ENCODE results near the gene ANKLE2.

DNA sequence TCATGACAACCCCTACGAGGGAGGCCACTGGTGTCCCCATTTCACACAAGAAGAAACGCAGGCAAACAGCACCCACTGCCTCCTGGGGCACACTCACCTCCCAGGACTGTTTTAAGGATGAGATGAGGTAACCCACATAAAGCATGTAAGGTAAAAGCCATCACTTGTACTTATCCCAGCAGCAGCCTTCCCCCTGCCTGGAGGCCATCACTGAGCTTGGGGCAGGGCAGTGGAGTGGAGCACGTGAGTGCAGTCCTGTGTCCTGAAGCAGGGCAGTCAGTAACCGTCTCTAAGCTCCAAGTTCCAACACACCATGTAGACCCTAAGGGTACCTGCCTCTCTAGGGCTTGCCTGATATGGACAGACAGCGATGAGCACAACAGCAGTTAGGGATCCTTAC is 76.2 kb downstream of the ANKLE2 start:
- TF ChIP-seq, protein P1, sequence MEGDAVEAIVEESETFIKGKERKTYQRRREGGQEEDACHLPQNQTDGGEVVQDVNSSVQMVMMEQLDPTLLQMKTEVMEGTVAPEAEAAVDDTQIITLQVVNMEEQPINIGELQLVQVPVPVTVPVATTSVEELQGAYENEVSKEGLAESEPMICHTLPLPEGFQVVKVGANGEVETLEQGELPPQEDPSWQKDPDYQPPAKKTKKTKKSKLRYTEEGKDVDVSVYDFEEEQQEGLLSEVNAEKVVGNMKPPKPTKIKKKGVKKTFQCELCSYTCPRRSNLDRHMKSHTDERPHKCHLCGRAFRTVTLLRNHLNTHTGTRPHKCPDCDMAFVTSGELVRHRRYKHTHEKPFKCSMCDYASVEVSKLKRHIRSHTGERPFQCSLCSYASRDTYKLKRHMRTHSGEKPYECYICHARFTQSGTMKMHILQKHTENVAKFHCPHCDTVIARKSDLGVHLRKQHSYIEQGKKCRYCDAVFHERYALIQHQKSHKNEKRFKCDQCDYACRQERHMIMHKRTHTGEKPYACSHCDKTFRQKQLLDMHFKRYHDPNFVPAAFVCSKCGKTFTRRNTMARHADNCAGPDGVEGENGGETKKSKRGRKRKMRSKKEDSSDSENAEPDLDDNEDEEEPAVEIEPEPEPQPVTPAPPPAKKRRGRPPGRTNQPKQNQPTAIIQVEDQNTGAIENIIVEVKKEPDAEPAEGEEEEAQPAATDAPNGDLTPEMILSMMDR (IDR thresholded peaks at IDR 0.05), result no peak
- no peak for TF ChIP-seq POLR2A (IDR thresholded peaks at IDR 0.05)
